ENCODE results near the gene SIAH3. TPM values are rescaled to one million over a fixed set of nuclear protein-coding genes. Genes with fewer than 3 reads are reported as not detected.

Gene SIAH3
- total RNA-seq, 1 experiment from 2014 or later, result not detected

DNA sequence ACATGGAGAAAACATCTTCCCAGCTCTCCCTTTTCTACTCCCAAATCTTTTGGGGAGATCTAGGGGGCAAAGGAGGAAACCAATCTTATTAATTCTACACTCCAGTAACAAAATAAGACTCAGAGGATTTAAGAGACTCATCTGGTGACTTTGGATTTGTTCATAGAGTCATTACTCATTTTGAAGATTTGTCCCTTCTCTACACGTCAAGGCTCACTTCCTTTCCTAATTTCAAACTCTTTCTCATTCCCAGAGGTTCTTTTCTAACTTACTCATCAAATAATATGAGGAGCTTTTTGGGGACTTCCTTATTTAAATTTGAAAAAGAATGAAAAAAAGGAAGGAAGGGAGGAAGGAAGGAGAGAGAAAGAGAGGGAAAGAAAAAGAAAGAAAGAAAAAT is 14.4 kb downstream of the SIAH3 start:
- Histone ChIP-seq H3K4me2 (ENCODE audit: insufficient read depth, insufficient read length, low read length) (no peak overlapping the region), H3K27me3 (ENCODE audit: insufficient read depth, low read length) (no peaks in the 10 kb centered on the region), H3K23ac (ENCODE audit: insufficient read length, low read depth, low read length) (no peak overlapping the region), H2BK12ac (ENCODE audit: insufficient read length, low read depth, low read length) (no peak overlapping the region), H4K91ac (ENCODE audit: insufficient read length, low read depth, low read length) (no peak overlapping the region), H2BK20ac (ENCODE audit: low read depth, low read length, poor library complexity, severe bottlenecking) (no peak overlapping the region), H3K4ac (ENCODE audit: low read depth, low read length) (no peak overlapping the region), H3K56ac (ENCODE audit: insufficient read length, low read depth, low read length) (no peak overlapping the region), H2BK120ac (ENCODE audit: low read depth, low read length, poor library complexity, severe bottlenecking) (no peak overlapping the region), H3K18ac (ENCODE audit: insufficient read length, low read depth, low read length) (no peak overlapping the region), H3K14ac (ENCODE audit: insufficient read depth, low read length) (no peak overlapping the region), H2BK5ac (ENCODE audit: insufficient read length, low read length) (no peak overlapping the region), H2AFZ (ENCODE audit: low read length) (no peak overlapping the region), H4K8ac (replicated peaks; ENCODE audit: insufficient read length, low read depth, low read length) (no peak overlapping the region), H3K9me3 (ENCODE audit: control insufficient read depth, low read depth, low read length) (no peaks in the 10 kb centered on the region), H3K23me2 (ENCODE audit: insufficient read length, low read depth, low read length, poor library complexity, severe bottlenecking) (no peaks in the 10 kb centered on the region), H2AK5ac (ENCODE audit: insufficient read length, low read length) (no peak overlapping the region), H4K20me1 (ENCODE audit: control insufficient read depth, insufficient read depth, insufficient read length) (no peaks in the 10 kb centered on the region), H4K5ac (ENCODE audit: insufficient read length, low read depth, low read length) (no peak overlapping the region), H3K4me1 (ENCODE audit: insufficient read depth, low read length) (peaks cover 6% of the 10 kb centered on the region; the same call in 1 of the 2 replicates), H3K79me1 (ENCODE audit: insufficient read depth, low read depth, low read length, poor library complexity, severe bottlenecking) (no peaks in the 10 kb centered on the region), H2BK15ac (ENCODE audit: low read depth, low read length) (no peak overlapping the region), H3T11ph (ENCODE audit: low read length) (no peak overlapping the region), H3K27ac (ENCODE audit: insufficient read length, low read depth, low read length) (no peak overlapping the region), H3K9ac (ENCODE audit: extremely low read depth, insufficient read length, low read length) (no peak overlapping the region), H3K79me2 (ENCODE audit: insufficient read depth, low read length) (no peaks in the 10 kb centered on the region)
- Mint-ChIP-seq H3K9me3 (no peaks in the 10 kb centered on the region), H3K4me3 (no peak overlapping the region), H3K36me3 (ENCODE audit: insufficient read depth in 1 of 3, low read depth in 3 of 3) (no peaks in the 10 kb centered on the region; a peak in 1 of 7 replicates), H3K27me3 (ENCODE audit: low read depth) (no peaks in the 10 kb centered on the region), H3K4me1 (peaks cover 23 to 26% of the 10 kb centered on the region in 2 experiments), H3K27ac (no peak overlapping the region)
- TF ChIP-seq, protein P1, sequence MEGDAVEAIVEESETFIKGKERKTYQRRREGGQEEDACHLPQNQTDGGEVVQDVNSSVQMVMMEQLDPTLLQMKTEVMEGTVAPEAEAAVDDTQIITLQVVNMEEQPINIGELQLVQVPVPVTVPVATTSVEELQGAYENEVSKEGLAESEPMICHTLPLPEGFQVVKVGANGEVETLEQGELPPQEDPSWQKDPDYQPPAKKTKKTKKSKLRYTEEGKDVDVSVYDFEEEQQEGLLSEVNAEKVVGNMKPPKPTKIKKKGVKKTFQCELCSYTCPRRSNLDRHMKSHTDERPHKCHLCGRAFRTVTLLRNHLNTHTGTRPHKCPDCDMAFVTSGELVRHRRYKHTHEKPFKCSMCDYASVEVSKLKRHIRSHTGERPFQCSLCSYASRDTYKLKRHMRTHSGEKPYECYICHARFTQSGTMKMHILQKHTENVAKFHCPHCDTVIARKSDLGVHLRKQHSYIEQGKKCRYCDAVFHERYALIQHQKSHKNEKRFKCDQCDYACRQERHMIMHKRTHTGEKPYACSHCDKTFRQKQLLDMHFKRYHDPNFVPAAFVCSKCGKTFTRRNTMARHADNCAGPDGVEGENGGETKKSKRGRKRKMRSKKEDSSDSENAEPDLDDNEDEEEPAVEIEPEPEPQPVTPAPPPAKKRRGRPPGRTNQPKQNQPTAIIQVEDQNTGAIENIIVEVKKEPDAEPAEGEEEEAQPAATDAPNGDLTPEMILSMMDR (conservative IDR thresholded peaks at IDR 0.05), result no peak
- no peak for DNase-seq
- no CpG with 5 or more reads among the region's 1 CpG for WGBS (ENCODE audit: extremely low coverage, insufficient read length, low lambda C conversion rate)
